COLO668 (cell line): ENCODE measurements around the gene HMGCS2.

Experiments used
- DNase-seq: peaks from one replicate; lab custom pipeline; 2025; ENCODE audit not compliant: unreplicated experiment; lab: John Stamatoyannopoulos, UW

HMGCS2 gene

GRCh38 chr1:119768778-119769177 is at the start of gene HMGCS2:
Gene HMGCS2 (minus strand): TSS chr1:119768905. CDS start chr1:119768844, 61 bp downstream.
- DNase-seq = no peak

- DNase-seq = no peak
Observed at GRCh38 chr1:119818181-119818580, 49.5 kb upstream of the HMGCS2 start.

GRCh38 chr1:119816407-119816806 is 47.7 kb upstream of the HMGCS2 start:
- DNase-seq = peak; percentile 31

DNA sequence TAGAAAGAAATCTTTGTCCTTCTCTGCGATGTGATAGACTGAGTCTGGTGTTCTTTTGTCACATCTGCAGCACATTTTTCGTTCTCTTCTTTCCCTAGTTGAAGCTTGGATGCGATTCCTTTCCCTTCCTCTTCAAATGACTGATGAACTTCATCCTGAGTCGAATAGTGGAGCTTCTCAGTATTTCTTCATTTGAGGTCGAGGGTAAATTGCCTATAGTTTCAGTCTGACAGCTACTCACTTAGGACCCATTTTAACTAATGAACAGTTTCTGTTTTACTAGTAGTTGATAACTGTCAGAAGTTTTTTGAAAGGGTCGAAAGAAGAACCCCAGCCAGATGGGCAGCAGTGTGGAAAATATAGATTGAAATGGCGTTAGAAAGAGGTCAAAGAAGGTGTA is 47.2 kb upstream of the HMGCS2 start:
- no peak for DNase-seq

- DNase-seq = no peak
Observed at GRCh38 chr1:119815361-119815760, 46.7 kb upstream of the HMGCS2 start.

DNA sequence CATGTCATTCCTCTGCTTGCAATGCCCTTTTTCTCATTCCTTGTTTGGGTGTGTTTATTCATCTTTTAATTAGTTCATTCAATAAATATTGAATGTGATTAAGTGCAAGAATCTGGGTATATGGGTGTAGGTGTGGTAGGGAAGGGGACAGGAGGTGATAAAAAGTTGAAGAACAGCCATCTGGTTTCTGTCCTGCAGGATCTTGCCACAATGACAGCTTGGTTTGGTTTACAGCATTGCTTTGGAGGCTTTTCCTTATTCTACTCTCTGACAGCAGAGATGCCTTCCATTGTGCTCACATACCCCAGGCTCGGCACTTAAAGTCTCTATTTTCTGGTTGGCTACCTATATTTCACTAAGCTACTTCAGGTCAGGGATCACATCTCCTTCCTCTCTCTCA is 45.6 kb upstream of the HMGCS2 start:
- no peak for DNase-seq

DNA sequence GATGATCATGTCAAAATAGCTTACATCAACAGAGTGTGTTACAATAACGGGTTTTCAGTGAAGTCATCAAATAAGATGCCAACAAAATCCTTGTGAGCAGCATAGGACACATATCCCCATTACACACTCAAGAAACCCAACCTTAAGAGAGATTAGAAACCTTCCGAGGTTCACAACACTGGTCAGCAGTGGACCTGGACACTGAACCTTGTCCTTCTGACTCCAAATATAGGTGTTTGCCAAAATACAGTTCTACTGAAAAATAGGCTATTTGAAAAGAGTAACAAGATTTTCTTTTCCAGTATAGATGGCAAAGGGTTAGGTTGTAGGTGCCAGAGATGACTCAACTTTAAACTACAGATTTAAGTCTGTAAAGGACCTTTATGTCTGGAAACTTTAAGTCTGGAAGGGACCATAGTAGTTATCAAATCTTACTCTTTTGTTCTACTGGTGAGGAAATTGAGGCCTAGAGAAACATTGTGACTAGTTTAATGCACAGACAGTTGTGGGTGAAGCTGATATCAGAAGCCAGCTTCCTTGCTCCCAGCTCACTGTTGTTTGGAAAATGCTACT is 43.4 kb upstream of the HMGCS2 start:
- no peak for DNase-seq

- no peak for DNase-seq
Observed at GRCh38 chr1:119811387-119811786, 42.7 kb upstream of the HMGCS2 start, which contains the start of gene REG4. Gene REG4 (minus strand): TSS chr1:119811460. CDS start chr1:119808769, 2,691 bp downstream.

GRCh38 chr1:119808972-119809550 is 40.4 kb upstream of the HMGCS2 start:
- DNase-seq = peak; percentile 87

DNA sequence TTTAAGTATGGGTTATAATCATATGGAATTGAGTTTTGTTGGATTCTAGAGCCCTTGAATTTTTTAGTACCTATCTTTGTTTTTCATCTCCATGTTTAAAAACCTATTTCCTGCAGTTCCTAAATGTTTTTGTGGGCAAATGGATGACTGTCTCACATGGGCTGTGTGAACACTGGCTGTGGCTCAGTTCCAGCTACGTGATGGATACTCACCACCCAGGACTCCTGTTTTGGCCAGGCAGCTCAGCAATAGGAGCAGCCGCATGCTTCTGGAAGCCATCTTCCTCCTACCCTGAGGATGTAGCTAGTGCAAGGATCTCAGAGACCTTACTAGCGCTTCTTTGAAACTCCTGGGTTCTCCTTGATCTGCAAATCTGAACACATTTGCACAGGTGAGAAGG is 39.8 kb upstream of the HMGCS2 start:
- no peak for DNase-seq

DNA sequence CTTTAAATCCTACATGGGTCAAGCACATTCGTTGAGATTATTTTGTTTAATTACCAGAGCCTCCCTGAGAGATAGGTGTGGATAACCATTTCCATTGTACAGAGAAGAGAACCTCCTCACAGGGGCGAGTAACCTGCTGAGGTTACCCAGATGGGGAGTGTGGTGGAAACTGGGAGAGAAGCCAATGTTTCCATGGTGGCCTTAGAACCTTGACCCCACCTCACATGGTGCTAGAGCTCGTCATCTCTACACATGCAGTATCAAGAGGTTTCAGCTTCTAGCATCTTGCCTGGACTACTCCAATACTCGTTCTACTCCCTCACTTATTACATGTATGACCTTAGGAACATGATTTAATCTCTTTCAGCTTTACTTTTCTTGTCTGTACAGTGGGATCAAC is 37.8 kb upstream of the HMGCS2 start:
- no peak for DNase-seq

GRCh38 chr1:119805746-119806145 is 37.0 kb upstream of the HMGCS2 start:
- DNase-seq = no peak

- no peak for DNase-seq
Observed at GRCh38 chr1:119805247-119805646, 36.5 kb upstream of the HMGCS2 start.

DNA sequence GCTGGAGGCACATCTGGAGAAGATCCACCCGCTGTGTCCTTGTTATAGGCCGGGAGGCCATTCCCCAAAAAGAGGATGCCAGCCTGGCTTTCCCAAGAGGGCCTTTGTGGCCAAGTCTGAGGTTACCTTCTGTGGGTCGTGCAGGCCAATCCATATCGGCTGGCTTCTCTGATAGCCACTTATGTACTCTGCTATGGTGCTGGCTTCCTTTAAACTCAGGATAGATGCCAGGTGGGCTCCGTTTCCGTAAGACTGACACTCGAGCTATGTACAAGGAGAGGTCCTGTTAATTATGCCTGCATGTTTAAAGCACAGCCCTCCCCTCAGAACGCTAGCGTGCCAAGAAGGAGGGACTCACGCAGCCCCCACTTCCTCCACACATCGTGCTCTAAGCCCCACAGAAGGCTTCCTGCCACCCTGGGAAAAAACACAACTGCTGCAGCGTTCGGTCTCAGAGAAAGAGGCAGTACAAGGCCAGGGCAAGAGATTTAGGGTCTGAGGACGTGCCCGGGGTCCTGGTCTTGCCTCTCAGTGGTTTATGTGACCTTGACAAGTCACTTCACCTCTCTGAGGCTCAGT is 31.0 kb upstream of the HMGCS2 start:
- DNase-seq = no peak

DNA sequence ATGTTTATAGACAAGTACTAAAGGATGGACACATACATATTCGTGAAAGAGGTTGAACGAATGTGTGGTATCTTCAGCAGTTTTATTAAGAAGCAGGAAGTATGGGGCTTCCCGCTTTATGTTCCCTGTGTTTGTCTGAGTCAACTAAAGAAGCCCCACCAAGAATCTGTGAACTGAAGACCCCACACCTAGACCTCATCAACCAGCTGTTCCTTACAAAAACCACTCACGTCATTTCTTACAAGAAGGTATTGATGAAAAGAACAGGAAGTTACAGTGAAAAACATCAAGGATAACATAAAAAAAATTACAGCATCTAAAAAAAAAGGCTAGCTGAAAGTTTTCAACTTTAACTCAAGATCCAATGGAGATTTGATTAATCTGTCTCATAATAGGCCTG is 30.3 kb upstream of the HMGCS2 start:
- no peak for DNase-seq

DNA sequence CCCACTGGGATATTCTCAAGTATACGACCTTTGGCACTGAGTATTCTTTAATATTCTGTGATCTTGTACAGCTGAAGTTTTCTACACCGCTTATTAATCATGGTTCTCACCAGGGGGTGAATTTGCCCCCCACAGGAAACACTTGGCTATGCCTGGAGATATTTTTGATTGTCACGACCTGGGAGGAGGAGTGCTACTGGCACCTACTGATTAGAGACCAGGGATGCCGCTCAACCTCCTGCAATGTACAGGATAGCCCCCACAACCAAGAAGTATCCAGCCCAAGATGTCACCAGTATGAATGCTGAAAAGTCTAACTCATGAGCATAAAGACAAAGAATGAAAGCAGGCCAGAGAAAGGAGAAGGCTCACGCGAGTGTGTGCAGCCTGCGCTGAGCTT is 28.9 kb upstream of the HMGCS2 start:
- no peak for DNase-seq

GRCh38 chr1:119797162-119797561 is 28.5 kb upstream of the HMGCS2 start:
- DNase-seq = no peak

DNA sequence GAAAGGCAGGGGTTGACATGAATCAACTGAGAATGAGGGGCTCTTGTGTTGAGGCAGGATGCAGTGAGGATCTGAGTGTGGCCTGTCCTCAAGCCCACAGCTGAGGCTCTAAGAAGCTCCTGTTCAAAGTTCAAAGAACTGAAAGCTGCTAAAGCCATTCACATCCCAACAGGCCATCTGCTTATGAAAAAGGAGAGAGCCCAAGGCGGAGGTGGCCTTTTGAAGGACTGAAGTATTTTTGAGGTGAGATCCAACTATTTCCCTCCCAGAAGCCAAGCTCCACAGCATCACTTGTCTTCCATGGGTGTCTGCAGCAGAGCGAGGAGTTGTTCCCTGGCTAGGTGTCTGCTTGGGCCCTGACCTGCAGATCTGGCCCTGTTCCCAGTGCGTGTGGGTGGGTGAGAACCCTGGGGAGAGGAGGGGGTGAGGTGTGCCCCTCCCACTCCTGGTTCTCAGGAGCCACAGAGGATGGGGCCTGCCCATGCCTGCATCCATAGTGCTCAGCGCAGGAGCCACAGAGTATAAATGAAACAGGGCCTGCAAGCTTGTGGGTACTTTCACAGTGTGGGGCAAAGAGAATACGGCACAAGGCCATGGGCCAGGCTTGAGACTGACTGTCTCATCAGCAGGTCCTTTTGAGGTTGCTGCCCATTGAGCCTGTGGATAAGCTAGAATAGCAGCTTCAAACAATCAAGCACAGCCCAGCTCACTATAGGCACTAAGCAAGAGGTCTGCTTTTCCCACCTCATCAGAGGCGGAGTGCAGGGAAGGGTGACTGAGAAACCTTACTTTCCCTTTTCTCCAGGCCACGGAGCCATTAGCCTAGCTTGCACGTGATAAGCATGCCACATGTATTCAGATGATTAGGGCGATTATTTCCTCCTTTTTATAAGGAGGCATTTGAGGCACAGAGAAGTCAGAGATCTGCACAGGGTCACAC is 26.8 kb upstream of the HMGCS2 start:
- DNase-seq = no peak

DNA sequence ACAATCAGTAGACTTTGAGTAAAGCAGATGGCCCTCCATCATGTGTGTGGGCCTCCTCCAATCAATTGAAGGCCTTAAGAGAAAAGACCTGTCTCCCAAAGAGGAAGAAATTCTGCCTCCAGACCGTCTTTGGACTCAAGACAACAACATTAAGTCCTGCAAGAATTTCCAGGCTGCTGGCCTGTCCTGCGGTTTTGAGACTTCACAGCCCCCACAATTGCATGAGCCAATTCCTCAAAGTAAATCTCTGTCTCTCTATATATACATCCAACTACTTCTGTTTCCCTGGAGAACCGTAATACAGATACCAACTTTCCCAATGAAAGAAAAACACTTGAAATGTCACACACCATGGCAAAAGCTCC is 26.2 kb upstream of the HMGCS2 start:
- no peak for DNase-seq

- DNase-seq = no peak
Observed at GRCh38 chr1:119794230-119794875, 25.6 kb upstream of the HMGCS2 start.

DNA sequence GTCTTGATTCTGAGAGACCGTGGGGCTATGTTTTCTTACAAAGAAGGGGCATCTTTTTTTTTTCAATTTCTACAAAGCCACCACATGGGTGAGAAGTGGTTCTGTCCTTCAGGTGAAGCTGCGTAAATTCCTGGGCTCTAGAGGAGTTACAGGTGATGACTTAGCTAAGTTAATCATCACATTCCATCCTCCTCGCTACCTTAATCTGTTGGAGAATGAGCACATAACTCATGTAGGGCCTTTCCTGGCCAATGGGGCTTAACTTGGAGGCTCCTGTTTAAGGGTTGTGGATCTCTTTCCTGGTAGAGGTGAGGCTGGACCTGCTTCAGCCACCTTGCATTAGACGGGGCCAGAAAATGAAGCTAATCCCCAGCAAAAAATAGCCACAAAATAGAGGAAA is 22.7 kb upstream of the HMGCS2 start:
- DNase-seq = no peak
